Measurements from ENCODE around the gene CCDC167.

CCDC167 gene

DNA sequence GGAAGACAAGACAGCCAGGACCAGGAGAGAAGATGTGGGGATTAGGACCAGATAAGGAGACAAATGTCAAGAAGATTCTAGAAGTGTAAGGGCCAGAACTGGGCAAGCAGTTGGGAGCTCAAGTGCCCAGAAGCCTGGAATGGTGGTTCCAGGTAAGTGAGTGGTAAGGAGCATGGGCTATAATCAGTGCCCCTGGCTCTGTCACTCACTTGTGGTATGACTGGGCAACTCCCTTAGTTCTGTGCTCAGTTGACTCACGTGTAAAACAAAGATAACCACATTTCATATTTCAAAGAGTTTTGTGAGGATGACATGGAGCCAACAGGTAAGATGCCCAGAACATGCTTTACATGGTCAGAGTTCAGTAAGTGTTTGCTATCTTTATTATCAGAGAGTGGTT lies 11.2 kb downstream of the CCDC167 start:
- no peak for DNase-seq (ENCODE audit: low spot score)

DNA sequence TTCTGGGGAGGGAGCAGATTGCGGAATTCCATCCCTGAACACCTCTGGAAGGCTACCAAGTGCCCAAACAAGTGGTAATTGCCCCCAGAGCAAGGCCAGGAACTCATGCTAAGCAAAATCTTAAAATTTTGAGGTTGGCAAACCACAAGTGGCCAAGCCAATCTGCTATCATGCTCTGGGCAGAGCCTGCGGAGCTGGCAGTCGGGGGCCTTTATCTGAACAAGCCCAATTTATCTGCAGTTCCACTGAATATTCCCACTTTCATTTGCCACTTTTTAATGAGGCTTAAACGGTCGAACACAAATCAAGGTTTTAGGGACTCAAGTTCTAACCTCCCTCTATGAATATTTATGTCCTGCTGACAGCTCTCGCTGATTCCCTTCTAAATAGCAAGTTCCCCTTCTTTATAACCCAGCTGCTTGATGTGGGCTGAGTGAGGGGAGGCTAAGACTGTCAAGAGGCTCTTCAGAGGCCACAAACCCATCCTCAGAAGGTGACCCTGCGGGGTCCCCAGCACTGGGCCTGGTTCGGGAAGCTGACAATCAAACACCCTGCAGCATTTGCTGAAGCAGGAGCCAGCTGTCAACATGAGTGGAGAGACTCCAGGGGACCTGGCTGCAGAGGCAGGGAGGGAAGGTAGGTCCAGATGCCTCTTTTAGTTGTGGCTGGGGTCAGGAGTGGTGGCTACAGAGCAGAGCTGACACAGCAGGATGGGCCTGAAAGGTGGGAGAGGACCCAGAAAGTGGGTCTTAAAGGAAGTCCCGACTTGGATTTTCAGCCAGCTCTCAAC lies 11.9 kb downstream of the CCDC167 start:
- no peak for DNase-seq (ENCODE audit: low spot score)

DNA sequence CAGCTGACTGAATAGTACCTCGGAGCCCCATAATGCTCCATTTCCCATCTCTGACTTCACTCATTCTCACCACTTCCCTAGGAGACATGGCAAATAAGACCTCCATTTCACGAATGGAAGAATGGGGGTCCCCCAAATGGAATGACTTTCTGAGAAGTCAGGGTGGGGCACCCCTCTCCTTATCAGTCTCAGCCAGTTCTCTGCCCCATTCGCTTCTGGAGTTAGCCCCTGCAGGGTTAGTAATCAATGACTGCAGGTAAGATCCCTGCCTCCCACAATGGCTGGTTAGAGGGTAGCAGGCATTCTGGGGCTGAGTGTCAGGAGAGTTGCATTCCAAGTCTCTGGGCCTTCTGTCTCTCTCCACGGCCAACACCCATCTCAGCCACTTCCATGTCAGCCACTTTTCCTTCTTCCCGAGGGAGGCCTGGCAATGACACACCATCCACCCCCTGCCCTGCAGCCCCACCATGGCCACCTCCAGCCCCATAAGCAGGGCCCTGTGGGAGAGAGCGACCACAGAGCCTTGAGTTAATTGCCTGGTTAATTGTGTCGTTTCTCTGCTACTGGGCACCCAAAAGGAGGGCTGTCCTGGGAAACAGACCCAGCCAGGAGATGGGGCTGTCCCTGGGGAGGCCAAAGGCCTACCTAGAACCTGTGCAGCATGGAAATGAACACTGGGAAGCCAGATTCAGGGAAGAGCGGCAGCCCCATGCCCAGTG lies 13.4 kb downstream of the CCDC167 start:
- no peak for DNase-seq (ENCODE audit: low spot score)

DNA sequence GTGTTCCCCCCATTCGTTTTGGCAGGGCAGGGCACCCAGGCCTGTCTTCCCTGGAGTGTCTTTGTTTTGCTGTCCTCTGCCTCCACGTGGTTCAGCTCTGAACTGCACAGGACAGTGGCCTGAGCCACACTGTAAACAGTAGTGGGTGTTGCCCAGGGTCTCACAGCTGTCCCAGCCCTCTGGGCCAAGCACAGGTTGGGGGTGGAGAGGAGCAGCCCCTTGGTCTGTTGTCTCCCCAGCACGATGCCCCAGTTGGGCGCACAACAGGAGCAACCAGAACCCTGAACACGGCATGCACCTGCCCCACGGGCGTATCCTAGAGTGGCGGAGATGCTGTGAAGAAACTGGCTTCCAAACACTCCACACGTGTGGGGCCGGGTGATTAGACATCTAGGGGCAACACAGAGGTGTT lies 14.4 kb downstream of the CCDC167 start:
- peak; percentile 27 for DNase-seq (ENCODE audit: low spot score)

DNA sequence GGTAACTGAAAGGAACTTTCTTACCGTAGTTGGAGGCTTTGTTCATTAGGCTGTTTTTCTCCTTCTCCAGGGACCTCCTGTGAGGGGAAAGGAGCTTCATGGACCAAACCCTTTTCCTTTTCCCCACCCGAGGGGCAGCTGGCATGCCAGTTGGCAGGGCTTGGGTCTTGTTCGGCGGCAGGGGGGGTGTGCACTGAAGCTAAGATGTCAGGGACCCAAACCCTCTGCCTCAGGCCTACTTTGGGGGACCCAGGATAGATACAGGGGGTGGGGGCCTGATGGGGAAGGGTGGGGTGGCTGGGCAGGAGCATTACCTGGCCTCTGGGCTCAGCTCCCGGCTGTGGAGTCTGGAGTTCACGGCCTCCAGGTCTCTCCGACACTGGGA lies 14.9 kb downstream of the CCDC167 start:
- DNase-seq (ENCODE audit: low spot score), result no peak

DNA sequence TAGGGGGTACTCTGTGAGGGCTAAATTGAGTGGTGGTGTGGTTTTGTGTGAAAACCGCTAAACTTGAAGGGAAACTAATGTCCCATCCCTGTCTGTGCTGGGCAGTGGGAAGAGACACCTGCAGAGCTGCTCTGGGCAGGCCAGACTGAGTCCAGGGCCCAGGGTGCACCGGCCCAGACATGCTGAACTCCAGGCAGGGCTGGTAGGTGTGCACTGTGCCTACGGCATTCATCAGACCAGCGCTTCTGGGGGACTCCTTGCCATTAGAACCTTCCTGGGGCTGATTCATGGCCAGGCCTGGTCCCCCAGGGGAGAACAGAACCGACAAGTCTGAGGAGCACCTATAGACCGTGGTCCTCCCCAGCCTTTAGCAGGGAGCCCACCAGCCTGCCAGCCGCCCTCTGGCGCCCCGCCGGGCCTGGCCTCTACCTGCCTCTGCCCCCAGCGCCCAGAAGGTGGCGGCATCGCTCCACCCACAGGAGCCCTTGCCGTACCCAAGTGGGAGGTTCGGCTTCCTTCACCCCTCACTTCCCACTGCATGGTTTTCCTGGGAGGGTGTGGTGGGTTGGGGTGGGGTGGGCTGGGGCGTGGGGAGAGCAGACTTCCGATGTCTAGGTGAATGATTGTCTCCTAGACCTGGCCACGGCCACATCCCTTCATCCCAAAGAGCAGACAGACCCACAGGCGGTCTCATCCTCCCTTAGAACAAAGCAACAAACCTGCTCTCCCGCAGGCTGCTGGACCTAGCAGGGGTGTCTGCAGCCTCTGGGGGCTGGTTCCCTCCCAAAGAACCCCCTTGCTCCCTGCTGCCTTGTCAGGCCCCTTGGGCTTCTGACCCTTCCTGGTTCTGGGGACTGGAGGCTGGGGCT lies 15.5 kb downstream of the CCDC167 start:
- DNase-seq (ENCODE audit: low spot score), result peak; percentile 72

DNA sequence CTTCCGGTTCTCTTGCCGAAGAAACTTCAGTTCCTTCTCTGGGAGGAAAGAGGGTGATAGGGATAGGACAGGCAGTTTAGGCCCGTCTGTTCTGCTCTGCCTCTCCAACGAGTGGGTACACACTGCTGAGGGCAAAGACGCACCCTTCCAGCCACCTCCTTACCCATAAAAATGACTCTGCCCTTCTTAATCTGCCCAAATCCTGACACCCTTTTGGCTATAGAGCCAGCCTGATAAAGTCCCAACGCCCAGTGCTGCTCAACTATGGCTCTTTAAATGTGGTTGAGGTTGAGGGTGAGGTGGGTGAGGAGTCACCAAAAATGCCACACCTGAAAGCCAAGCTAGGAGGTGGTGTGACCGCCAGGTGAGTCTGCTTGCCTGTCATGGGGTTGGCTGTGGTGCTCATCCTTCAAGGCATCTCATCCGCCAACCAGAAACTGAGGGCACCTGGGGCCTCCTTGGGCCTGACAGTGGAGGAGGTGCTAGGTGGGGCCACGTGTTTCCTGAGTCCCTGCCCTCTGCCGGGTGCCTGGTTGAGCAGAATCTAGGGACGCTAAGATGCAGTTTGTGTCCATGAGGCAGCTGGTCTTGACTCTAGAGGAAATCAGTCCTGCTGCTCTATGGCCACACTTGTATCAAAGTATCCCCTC lies 16.3 kb downstream of the CCDC167 start:
- DNase-seq (ENCODE audit: low spot score), result no peak

DNA sequence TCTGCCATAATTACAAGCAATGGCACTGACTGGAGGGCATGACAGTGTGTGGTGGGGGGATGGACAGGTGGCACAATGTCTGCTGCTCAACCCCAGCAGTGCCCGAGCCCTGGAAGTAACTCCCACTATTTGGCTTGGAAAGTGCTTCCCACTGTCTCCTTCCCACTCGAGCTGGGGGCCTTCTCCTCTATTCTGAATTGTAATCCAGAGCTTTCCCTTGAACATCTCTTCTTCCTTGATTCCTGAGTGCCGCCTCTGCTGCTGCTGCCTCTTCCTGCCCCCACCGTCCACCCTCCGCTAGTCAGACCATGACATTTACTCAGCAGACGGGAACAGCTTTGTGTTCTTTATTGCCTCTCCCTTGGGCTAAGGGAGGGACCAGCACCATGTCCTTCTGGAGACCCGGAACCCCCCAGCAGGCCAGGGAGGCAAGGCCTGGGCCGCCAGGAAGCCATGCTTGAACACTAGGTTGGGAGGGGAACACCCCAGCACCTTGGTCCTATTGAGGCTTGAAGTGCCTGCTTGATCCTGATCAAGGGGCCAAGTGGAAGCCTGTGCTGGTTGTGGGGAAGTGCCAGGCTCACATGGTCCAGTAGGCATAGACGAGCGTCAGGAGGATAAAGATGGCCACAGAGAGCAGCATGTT lies 17.0 kb downstream of the CCDC167 start:
- no peak for DNase-seq (ENCODE audit: low spot score)

DNA sequence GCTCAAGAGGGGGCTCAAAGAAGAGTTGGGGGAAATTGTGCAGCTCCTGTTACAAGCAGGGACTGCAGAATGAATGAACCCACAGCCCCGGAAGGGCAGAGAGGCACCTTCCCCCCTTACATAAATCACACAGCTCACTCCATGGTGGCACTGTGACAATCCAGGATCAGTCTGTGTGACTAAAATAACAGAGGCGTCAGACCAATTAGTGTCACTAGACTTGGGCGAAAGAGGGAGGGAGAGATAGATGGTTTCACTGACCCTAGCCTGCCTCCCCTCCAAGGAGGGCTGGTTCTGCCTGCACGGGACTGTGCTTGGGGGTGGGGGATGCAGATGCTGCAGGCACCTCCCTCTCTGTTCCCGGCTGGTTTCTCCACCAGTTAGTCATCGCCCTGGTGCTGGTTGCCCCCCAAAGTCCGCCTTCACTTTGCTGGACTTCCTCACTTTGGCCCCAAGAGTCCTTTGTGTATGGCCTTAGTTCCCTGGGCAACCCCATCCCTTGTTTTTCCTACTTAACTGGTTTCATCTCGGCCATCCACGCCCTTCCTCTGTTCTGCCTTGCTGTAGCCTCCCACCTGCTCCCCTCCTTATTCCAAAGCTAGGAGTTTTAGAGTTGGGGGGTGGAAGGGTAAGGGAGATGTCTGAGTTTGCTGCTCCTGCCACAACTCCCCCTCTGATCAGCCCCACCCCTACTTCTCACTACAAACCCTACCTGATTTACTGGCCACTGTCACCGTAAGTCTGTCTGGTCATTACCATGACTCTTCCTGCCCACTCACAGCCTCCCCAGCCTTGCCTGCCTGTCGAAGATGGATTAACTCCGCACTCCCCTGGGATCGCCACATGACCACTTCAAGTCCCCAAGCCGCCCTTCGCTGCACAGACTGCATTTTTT lies 17.7 kb downstream of the CCDC167 start:
- DNase-seq (ENCODE audit: low spot score), result no peak

DNA sequence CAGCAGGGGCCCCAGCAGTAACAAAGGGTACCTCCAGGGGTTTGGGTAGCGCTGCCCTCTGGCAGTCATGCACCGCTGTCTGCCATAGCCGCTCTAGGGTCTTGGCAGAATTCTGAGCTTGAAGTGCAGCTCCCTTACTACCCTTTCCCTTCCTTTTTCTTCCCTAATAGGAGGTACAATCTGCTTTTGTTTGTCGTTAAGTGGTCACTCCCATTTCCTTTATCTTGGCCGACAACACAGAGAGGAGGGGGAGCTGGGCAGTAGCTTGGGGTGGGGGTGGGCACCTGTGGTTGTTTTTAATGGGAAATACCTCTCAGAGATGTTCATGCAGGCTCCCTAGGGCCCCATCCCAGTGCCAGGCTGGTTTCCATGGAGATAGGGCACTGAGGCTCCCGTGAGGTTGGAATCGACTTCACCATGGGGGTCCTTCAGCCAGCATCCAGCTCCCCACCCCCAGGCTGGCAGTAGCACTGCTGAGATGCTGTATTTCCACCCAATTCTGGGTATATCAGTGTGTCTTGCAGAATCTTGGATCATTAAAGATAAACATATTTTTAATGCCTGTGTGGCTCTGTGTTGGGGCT lies 18.6 kb downstream of the CCDC167 start:
- no peak for DNase-seq (ENCODE audit: low spot score)

DNA sequence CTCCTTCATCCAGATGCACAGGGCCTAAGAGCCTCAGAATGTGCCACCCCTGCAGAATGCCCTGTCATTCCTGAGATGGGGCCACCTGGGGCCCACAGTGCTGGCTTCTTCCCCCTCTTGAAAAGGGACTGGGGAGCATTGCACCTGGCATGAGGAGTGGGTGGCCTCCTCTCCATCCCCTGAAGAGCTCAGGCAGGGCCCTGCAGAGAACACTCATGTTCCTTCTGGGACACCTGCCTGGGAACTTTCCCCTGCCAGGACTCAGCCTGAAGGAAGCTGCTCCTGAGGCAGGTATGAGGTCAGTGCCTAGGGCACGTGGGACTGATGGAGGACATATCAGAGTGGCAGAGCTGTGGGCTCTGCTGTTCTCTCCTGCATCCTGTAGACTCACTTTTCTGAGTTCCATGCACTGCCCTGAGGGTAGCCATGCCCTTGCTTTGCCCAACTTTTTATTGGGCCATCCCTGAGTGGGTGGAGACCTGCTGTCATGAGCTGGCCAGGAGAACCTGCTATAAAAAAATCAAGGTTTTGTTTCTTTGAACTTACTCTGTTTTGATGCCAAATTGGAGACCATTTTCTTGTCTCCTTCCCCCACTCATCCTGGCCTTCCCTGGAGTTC lies 19.5 kb downstream of the CCDC167 start:
- DNase-seq (ENCODE audit: low spot score), result no peak

DNA sequence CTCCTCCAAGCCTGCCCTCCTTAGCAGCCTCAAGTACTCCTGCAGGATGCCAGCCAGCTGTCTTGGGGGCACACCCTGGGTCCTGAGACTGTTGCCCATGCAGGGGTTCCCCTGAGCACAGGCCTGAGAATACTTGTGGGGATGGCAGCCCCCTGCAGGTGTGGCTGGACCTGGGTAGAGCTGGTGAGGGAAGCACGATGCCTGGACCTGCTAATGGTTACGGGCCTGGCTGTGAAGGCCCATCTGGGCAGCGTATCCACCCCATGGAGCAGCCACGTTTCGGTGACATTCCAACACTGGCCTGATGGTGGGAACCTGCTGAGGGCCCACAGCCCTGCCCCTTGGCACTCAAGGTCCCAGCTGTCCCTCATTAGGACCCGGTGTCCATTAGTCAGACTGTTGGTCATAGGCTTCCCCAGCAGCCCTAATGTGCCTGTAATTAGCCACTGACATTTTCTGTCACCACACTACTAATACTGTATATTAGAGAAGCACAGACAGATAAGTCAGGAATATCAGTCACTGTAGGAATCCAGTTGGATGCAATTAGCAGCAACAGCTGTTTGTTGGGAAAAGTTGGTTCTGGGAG lies 20.3 kb downstream of the CCDC167 start:
- no peak for DNase-seq (ENCODE audit: low spot score)

DNA sequence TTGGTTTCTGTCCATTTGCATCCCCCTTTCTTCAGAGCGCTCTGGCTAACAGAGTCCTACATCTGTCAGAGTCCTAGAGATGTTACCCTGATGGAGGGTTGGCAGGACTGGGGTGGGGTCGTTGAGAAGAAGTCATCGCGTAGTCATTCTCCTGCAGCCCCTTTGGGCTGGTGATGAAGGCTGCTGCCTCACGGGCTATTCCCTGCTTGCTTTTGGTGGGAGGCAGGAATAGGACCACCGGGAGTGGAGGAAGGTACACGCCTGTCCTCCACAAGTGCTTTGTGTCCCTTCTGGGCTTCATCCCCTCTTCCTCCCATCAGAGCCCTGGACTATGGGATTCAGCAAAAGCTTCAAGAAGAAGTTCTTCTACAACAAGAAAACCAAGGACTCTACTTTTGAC lies 20.9 kb downstream of the CCDC167 start:
- DNase-seq (ENCODE audit: low spot score), result no peak

DNA sequence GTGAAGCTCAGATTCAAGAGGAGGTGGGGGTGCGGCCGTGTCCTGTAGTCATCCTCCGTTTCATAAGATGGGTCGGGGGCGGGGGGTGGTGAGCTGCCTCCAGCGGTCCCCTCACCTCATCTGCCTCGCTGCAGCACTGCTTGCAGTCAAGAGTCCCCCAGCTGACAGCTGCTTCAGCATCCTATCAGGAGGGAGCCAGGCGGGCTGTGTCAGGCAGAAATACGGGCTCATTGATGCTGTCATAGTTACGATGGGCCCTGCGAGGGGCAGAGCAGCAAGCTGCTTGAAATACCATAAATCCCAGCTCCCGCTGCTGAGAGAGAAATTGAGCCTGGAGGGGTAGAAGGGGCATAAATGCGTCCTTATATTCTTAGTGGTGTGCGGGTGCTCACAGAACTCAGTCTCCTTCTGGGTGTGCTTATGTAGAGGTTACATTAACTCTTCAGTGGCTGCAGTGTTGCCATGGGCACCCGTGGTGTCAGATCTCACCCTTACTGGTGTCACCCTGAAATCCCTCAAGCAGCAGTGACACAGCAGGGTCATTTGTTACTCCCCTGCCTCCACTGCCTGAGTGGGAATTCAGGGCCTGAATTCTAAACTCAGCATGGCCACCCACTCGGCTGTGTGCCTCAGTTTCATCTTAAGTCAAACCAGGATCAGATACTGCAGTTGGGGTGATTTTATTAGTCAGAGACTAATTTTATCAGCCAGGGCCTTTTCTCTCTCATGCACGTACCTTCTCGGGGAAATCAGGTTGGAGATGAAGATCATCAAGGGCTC lies 21.8 kb downstream of the CCDC167 start:
- DNase-seq (ENCODE audit: low spot score), result no peak

DNA sequence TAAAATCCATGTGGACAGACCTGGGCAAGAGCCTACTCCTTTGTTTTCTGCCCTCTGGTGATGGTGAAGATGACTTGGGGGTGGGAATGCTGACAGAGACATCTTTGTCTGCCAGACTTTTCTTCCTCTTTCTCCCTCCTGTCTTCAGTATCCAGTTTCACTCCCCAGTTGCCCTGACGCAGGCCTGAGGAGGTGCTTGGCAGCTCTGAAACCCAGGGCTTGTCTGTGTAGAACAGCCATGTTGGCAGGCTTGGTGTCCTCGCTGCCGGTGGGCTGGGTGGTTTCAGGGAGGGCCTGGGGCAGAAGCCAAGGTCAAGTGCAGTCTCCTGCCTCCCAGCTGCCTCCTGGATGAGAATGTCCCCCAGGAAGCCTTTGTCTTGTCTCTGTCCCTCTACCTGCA lies 22.5 kb downstream of the CCDC167 start:
- DNase-seq (ENCODE audit: low spot score), result no peak

DNA sequence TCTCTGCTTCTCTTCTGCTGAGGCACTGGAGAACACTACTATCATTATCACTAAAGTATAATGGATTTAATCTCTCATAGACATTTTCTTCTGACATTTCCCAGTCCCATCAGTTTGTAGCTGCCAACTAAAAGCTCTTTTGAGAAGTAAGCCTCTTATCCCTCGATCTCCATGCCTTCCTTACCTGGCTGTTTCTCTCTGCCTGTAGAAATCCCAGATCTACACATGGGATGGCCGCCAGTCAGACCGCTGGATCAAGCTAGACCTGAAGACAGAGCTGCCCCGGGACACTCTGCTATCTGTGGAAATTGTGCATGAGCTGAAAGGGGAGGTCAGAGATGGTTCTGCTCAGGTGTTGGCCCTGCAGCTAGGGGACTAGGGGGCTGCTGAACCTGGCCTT lies 25.4 kb downstream of the CCDC167 start:
- no peak for DNase-seq (ENCODE audit: low spot score)

DNA sequence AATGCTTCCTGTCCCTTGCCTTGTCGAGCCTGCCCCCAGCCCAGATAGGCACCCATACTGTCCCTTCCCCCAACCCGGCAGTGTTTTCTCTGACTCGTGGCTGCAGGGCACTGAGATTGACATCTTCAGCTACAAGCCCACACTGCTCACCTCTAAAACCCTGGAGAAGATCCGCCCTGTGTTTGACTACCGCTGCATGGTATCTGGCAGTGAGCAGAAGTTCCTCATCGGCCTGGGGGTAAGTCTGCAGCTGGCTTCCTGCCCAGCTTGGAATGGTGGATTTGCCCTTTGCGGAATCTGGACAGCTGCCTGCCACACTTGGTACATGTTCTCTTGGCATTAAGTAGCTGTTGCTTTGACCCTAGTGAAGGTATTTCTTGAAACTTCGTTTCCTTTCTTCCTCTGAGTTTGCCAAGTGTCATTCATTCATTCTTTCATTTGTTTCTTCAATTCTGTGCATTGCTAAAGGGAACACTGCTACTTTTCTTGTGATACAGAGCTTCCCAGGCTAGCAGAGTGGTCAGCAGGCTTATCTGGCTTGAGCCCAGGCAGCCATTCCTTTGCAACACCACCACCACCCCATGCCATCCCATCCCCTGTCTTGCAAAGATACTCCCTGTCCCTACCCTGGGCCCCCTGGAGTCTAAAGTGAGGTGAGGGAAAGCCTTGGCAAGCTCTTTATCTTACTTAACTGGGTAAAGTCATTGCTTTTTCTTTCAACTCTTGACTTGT lies 26.2 kb downstream of the CCDC167 start:
- DNase-seq (ENCODE audit: low spot score), result no peak

DNA sequence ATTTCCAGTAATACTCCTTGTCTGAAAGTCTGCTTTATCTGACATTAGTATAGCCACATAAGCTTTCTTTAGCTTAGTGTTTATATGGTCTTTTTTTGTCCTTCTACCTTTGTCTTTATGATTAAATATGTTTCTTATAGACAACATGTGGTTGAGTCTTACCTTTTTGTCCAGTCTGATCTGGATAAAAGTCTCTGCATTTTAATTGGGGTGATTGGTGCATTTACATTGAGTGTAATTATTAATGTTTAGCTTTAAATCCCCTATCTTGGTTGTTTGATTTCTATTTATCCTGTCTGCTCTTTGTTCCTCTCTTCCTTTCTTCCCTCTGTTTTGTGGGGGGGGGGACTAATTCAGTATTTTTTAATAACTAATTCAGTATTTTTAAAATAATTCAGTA lies 32.0 kb downstream of the CCDC167 start:
- DNase-seq (ENCODE audit: low spot score), result no peak
